K562 (cell line): ENCODE results near the gene ADGRG4. TPM values are rescaled to one million over a fixed set of nuclear protein-coding genes. Genes with fewer than 3 reads are reported as not detected.

Source experiments
- ATAC-seq: fragments of 200-7000 bp; cut with Tn5 transposase; 3 replicates; pipeline ENCODE4 v1.9.1; 2020; ENCODE audit warnings: moderate library complexity
- BruUV-seq: library from RNA; stranded (reverse); fragments of 400-500 nt; replicated peaks from 2 replicates; lab custom pipeline; 2021; lab: Mats Ljungman, UMichigan
- CTCF ChIA-PET: fragments of 300-600 bp; formaldehyde crosslinking; extraction: SDS; loops from one replicate; lab custom pipeline; 2021; ENCODE audit warnings: low intra/inter-chr PET ratio; lab: Yijun Ruan, JAX
- POLR2A ChIA-PET: fragments of 300-600, 350-650 bp; sonication (Branson Sonifier 250); formaldehyde crosslinking; extraction: SDS; loops from one replicate; lab custom pipeline; 2021; ENCODE audit warnings: antibody characterized with exemption, inconsistent platforms; lab: Yijun Ruan, JAX
- DNase-seq, 4 experiments: peaks; one replicate each; pipeline versions ENCODE4 v3.0.0 to v3.0.0-alpha.2; 2011 to 2018; ENCODE audit warnings: low spot score in 3 of 4, mixed read lengths in 3 of 4; ENCODE audit errors: extremely low read depth in 1 of 4
- FAIRE-seq: peaks from 2 replicates; lab custom pipeline; 2011; peaks lifted over from hg19 to GRCh38; lab: Jason Lieb, UNC
- H2AFZ ChIP-seq: 2 replicates; pipeline ENCODE4 v1.6.0; 2011; ENCODE audit warnings: low read depth, low read length, control low read depth, inconsistent platforms
- H3K27ac ChIP-seq: fragments of 200-600 bp; 3 replicates; pipeline ENCODE4 v1.8.0; 2011; ENCODE audit warnings: low read depth, mild to moderate bottlenecking, control low read depth, inconsistent platforms, low read length, moderate library complexity, mixed read lengths; ENCODE audit errors: extremely low read depth
- H3K27me3 ChIP-seq, 2 experiments: fragments of 300-600 bp in 1 of 2; 2 replicates in 1 of 2; 3 replicates in 1 of 2; pipeline versions ENCODE4 v1.6.0 to v1.8.0; 2011; ENCODE audit warnings: inconsistent platforms in 2 of 2, low read length in 2 of 2, mild to moderate bottlenecking in 1 of 2, mixed read lengths in 1 of 2, moderate library complexity in 1 of 2; ENCODE audit not compliant: control insufficient read depth in 2 of 2, insufficient read depth in 2 of 2
- H3K36me3 ChIP-seq: fragments of 300-600 bp; 3 replicates; pipeline ENCODE4 v1.8.0; 2011; ENCODE audit warnings: mild to moderate bottlenecking, low read length, inconsistent platforms; ENCODE audit not compliant: control insufficient read depth, insufficient read depth
- H3K4me1 ChIP-seq, 2 experiments: fragments of 200-600 bp in 1 of 2; replicated peaks in 1 of 2; 2 replicates in 1 of 2; 3 replicates in 1 of 2; pipeline versions ENCODE4 v1.5.1 to v1.8.0; 2011; ENCODE audit warnings: inconsistent platforms in 2 of 2, low read length in 2 of 2, mild to moderate bottlenecking in 1 of 2, mixed read lengths in 1 of 2, moderate library complexity in 1 of 2; ENCODE audit not compliant: control insufficient read depth in 2 of 2, insufficient read depth in 2 of 2
- H3K4me2 ChIP-seq: 2 replicates; pipeline ENCODE4 v1.6.1; 2011; ENCODE audit warnings: low read length, control low read depth, inconsistent platforms, mixed read lengths; ENCODE audit not compliant: insufficient read depth
- H3K4me3 ChIP-seq: fragments of 200-600 bp; sonication (generic), shearing (Covaris generic); 2 replicates; pipeline ENCODE4 v1.5.1; 2016; ENCODE audit warnings: control low read depth, inconsistent platforms
- H3K79me2 ChIP-seq: fragments of 200-600 bp; 3 replicates; pipeline ENCODE4 v1.8.0; 2011; ENCODE audit warnings: low read length, inconsistent platforms; ENCODE audit not compliant: control insufficient read depth, insufficient read depth
- H3K9ac ChIP-seq, 2 experiments: 2 replicates each; pipeline versions ENCODE4 v1.6.0 to v1.6.1; 2011; ENCODE audit warnings: low read depth in 2 of 2, low read length in 2 of 2, control low read depth in 1 of 2, inconsistent platforms in 1 of 2, mild to moderate bottlenecking in 1 of 2, mixed read lengths in 1 of 2; ENCODE audit not compliant: insufficient read depth in 1 of 2
- H3K9me1 ChIP-seq: one replicate; pipeline ENCODE4 v1.6.0; 2011; ENCODE audit warnings: inconsistent platforms, mild to moderate bottlenecking, low read length, moderate library complexity; ENCODE audit not compliant: control insufficient read depth, insufficient read depth
- H3K9me3 ChIP-seq: replicated peaks from 2 replicates; pipeline ENCODE4 v1.5.1; 2011; ENCODE audit warnings: low read depth, low read length, inconsistent platforms; ENCODE audit not compliant: control insufficient read depth, insufficient read depth
- H4K20me1 ChIP-seq: replicated peaks from 2 replicates; pipeline ENCODE4 v1.6.1; 2011; ENCODE audit warnings: low read length, inconsistent platforms, mixed read lengths; ENCODE audit not compliant: control insufficient read depth, insufficient read depth
- COPS2 ChIP-seq: fragments of 450-650 bp; conservative IDR thresholded peaks from 2 replicates; pipeline ENCODE4 v1.6.1; 2016; ENCODE audit warnings: mild to moderate bottlenecking, moderate library complexity
- CREB3L1 ChIP-seq: fragments of 450-650 bp; IDR thresholded peaks from 2 replicates; pipeline ENCODE4 v1.6.1; 2014; ENCODE audit warnings: low read depth, mild to moderate bottlenecking, moderate library complexity, borderline replicate concordance
- KDM5B ChIP-seq: fragments of 200-600 bp; sonication (generic); IDR thresholded peaks from 2 replicates; pipeline ENCODE4 v1.6.1; 2012; ENCODE audit warnings: low read depth, mild to moderate bottlenecking, moderate library complexity, low read length, control low read depth, inconsistent platforms; ENCODE audit not compliant: insufficient replicate concordance
- MEIS2 ChIP-seq: fragments of 450-650 bp; IDR thresholded peaks from 2 replicates; pipeline ENCODE4 v1.6.1; 2014; ENCODE audit warnings: mild to moderate bottlenecking; ENCODE audit not compliant: partially characterized antibody
- OTX1 ChIP-seq: fragments of 450-650 bp; formaldehyde crosslinking; IDR thresholded peaks from 2 replicates; pipeline ENCODE4 v1.4.0; 2022; ENCODE audit warnings: mild to moderate bottlenecking
- SREBF2 ChIP-seq: sonication (generic); formaldehyde crosslinking; IDR thresholded peaks from 2 replicates; pipeline ENCODE4 v1.4.0; 2020; ENCODE audit warnings: mild to moderate bottlenecking, missing genetic modification reagents
- USF2 ChIP-seq: sonication (generic); formaldehyde crosslinking; IDR thresholded peaks from 2 replicates; pipeline ENCODE4 v1.5.0; 2020; ENCODE audit warnings: missing genetic modification reagents
- ZBTB7A ChIP-seq: IDR thresholded peaks from 2 replicates; pipeline ENCODE4 v1.6.1; 2011; ENCODE audit warnings: low read depth, mild to moderate bottlenecking, low read length, moderate library complexity, borderline replicate concordance; ENCODE audit not compliant: control insufficient read depth
- ZNF184 ChIP-seq: sonication (generic); formaldehyde crosslinking; IDR thresholded peaks from 2 replicates; pipeline ENCODE4 v1.5.0; 2020; ENCODE audit warnings: missing genetic modification reagents
- ZNF384 ChIP-seq: IDR thresholded peaks from 2 replicates; pipeline ENCODE4 v1.6.1; 2012; ENCODE audit warnings: low read depth, low read length, improper control_type of control experiment
- WGBS: fragments of 100-300 bp; shearing (Covaris generic); methylation state at CpG from one replicate; pipeline ENCODE4 v1.1.6; 2016; ENCODE audit warnings: low coverage, mixed read lengths; ENCODE audit not compliant: insufficient coverage; ENCODE audit errors: missing lambda C conversion rate; 5-methylcytosine and 5-hydroxymethylcytosine counted together
- in situ Hi-C: fragments of 300-500 bp; cut with MboI; formaldehyde crosslinking; loops from 4 replicates; pipeline ENCODE4 v1.15.0; 2018; ENCODE audit warnings: inconsistent platforms, mixed read lengths
- intact Hi-C: fragments of 100-400 bp; cut with micrococcal nuclease; formaldehyde crosslinking; loops from 2 replicates; pipeline ENCODE4 v1.14.2; 2022
- polyA plus RNA-seq, 8 experiments: library from polyadenylated mRNA; depleted of rRNA in 4 of 8; stranded (reverse) in 5 of 8; unstranded in 3 of 8; fragments of >200 nt; fragmentation: Nextera tagmentation in 2 of 8; fragmentation: Illumina TruSeq in 1 of 8; extraction: Ambion mirVana in 2 of 8; extraction: Trizol in 1 of 8; gene quantifications; 2 replicates each; pipeline versions ENCODE4 v1.2.1 to v1.2.3, GENCODE V29; 2011 to 2014; ENCODE audit warnings: inconsistent platforms in 1 of 8, missing spikeins in 1 of 8
- total RNA-seq, 7 experiments: library from RNA; depleted of rRNA in 6 of 7; stranded (reverse); fragments of >200 nt in 6 of 7; fragmentation: Illumina TruSeq in 2 of 7; extraction: Trizol in 2 of 7; gene quantifications; 2 replicates each; pipeline versions ENCODE4 v1.2.1 to v1.2.3, GENCODE V29; 2011 to 2021; ENCODE audit warnings: low replicate concordance in 1 of 7
- TF ChIP-seq, protein P1 (sequence below): sonication (generic); formaldehyde crosslinking; IDR thresholded peaks from 2 replicates; pipeline ENCODE4 v1.8.0; 2022; ENCODE audit warnings: mild to moderate bottlenecking, missing genetic modification reagents

Gene ADGRG4
- total and polyA plus RNA-seq, 9 of the 15 experiments (the other 6 are each of a cell fraction or from before 2014, with no cell fraction given): not detected

- no peaks in the 10 kb centered on the region for H3K4me1 ChIP-seq
- no peaks in the 10 kb centered on the region for H3K9me1 ChIP-seq
- ATAC-seq (no peak), DNase-seq (no peak), FAIRE-seq (no peak)
- no peak for TF ChIP-seq OTX1 (CRISPR knock-in tag)
- no peak for TF ChIP-seq KDM5B
- WGBS: 0% methylated on average over 4 of the region's 4 CpGs
- no peak overlapping the region for H2AFZ ChIP-seq
- in situ Hi-C loops: no loop called here
- CTCF ChIA-PET: no interaction called here
- no peak overlapping the region for H3K4me2 ChIP-seq
- no TSS peak for BruUV-seq
- H3K4me3 ChIP-seq: no peak overlapping the region
- no peaks in the 10 kb centered on the region for H3K36me3 ChIP-seq
- intact Hi-C loops: no loop called here
- no peaks in the 10 kb centered on the region for H3K9me3 ChIP-seq
- H3K79me2 ChIP-seq: no peaks in the 10 kb centered on the region
- H3K27me3 ChIP-seq: no peaks in the 10 kb centered on the region; a peak in 1 of 5 replicates
- no peak overlapping the region for H3K9ac ChIP-seq
- H4K20me1 ChIP-seq: no peaks in the 10 kb centered on the region
- POLR2A ChIA-PET: interaction anchor here (0.6 kb wide), 1 partner anchor 362 kb away, joined by 3 read pairs; no protein-coding TSS in a partner anchor
- no peak overlapping the region for H3K27ac ChIP-seq
Measured at GRCh38 chrX:136353526-136354093, 52.8 kb downstream of the ADGRG4 start.

- no peaks in the 10 kb centered on the region for H3K36me3 ChIP-seq
- H3K79me2 ChIP-seq: no peaks in the 10 kb centered on the region
- BruUV-seq: no TSS peak
- no peak overlapping the region for H3K4me3 ChIP-seq
- no peaks in the 10 kb centered on the region; a peak in 1 of 5 replicates for H3K27me3 ChIP-seq
- no peaks in the 10 kb centered on the region for H4K20me1 ChIP-seq
- no peak for FAIRE-seq
- no peak overlapping the region for H3K9ac ChIP-seq
- no peak for TF ChIP-seq ZBTB7A
- no peak for TF ChIP-seq SREBF2 (CRISPR knock-in tag)
- no peak for TF ChIP-seq ZNF184 (CRISPR knock-in tag)
- no peak for TF ChIP-seq USF2 (CRISPR knock-in tag)
- TF ChIP-seq MEIS2: no peak
- TF ChIP-seq CREB3L1: no peak
- no peak for TF ChIP-seq COPS2
- TF ChIP-seq, protein P1, sequence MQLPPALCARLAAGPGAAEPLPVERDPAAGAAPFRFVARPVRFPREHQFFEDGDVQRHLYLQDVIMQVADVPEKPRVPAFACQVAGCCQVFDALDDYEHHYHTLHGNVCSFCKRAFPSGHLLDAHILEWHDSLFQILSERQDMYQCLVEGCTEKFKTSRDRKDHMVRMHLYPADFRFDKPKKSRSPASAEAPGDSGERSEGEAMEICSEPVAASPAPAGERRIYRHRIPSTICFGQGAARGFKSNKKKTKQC: no peak
- TF ChIP-seq ZNF384: no peak
- no peaks in the 10 kb centered on the region for H3K9me3 ChIP-seq
- no peak for ATAC-seq
- no peak for DNase-seq
- in situ Hi-C loops: no loop called here
- ChIA-PET CTCF (no interaction called here), POLR2A (no interaction called here)
- H3K9me1 ChIP-seq: no peaks in the 10 kb centered on the region
- H3K27ac ChIP-seq: no peak overlapping the region
- intact Hi-C loops: no loop called here
- no peak overlapping the region for H2AFZ ChIP-seq
- WGBS: 0% methylated on average over 4 of the region's 4 CpGs
- no peaks in the 10 kb centered on the region for H3K4me1 ChIP-seq
- no peak overlapping the region for H3K4me2 ChIP-seq
Measured at GRCh38 chrX:136354201-136354600, 53.4 kb downstream of the ADGRG4 start.
